H1 (cell line): ENCODE measurements around the gene NBPF1. TPM values are rescaled to one million over a fixed set of nuclear protein-coding genes. Genes with fewer than 3 reads are reported as not detected.
A peak's percentile ranks its signal among the peaks of the same experiment; 100 is the strongest.

ENCODE experiments used
- BCL11A ChIP-seq, 2 experiments: IDR thresholded peaks; one replicate each; pipeline ENCODE4 v1.6.1; 2011; ENCODE audit warnings: low read depth in 2 of 2, low read length in 2 of 2, mild to moderate bottlenecking in 2 of 2
- CEBPB ChIP-seq: IDR thresholded peaks from 2 replicates; pipeline ENCODE4 v1.6.1; 2012; ENCODE audit warnings: low read depth, low read length
- EP300 ChIP-seq, 2 experiments: IDR thresholded peaks; 1 replicate in 1 of 2; 2 replicates in 1 of 2; pipeline ENCODE4 v1.6.1; 2011 to 2012; ENCODE audit warnings: low read depth in 2 of 2, low read length in 2 of 2, mild to moderate bottlenecking in 2 of 2, borderline replicate concordance in 1 of 2, inconsistent platforms in 1 of 2, moderate library complexity in 1 of 2
- POLR2A ChIP-seq, 2 experiments: IDR thresholded peaks; 1 replicate in 1 of 2; 2 replicates in 1 of 2; pipeline ENCODE4 v1.6.1; 2011; ENCODE audit warnings: low read depth in 2 of 2, low read length in 2 of 2, mild to moderate bottlenecking in 2 of 2; ENCODE audit errors: control extremely low read depth in 1 of 2
- SIN3A ChIP-seq, 2 experiments: IDR thresholded peaks in 1 of 2; conservative IDR thresholded peaks in 1 of 2; 2 replicates each; pipeline ENCODE4 v1.6.1; 2011 to 2012; ENCODE audit warnings: low read length in 2 of 2, improper control_type of control experiment in 1 of 2, low read depth in 1 of 2, mild to moderate bottlenecking in 1 of 2
- SP1 ChIP-seq: IDR thresholded peaks from 2 replicates; pipeline ENCODE4 v1.6.1; 2011; ENCODE audit warnings: low read depth, low read length
- TEAD4 ChIP-seq: IDR thresholded peaks from 2 replicates; pipeline ENCODE4 v1.6.1; 2012; ENCODE audit warnings: low read depth, low read length, inconsistent platforms, mixed read lengths
- ZNF274 ChIP-seq: IDR thresholded peaks from 2 replicates; pipeline ENCODE4 v1.7.0; 2012; ENCODE audit warnings: low read length, borderline replicate concordance; ENCODE audit errors: extremely low read depth
- polyA plus RNA-seq, 7 experiments: library from polyadenylated mRNA; depleted of rRNA in 3 of 7; stranded (reverse) in 5 of 7; unstranded in 2 of 7; fragments of >200 nt in 5 of 7; fragments of 200-250 nt in 2 of 7; gene quantifications; 1 replicate in 5 of 7; 2 replicates in 1 of 7; 4 replicates in 1 of 7; pipeline versions ENCODE4 v1.2.1 to v1.2.3, GENCODE V29; 2011 to 2013; ENCODE audit warnings: missing spikeins in 2 of 7, mixed read lengths in 2 of 7
- total RNA-seq: library from RNA; stranded (reverse); fragmentation: NEBNext Ultra II Directional; extraction: Animal tissue kit (Norgen Biotek cat#: 25700); gene quantifications from 2 replicates; pipeline ENCODE4 v1.2.1, GENCODE V29; 2021
- TF ChIP-seq, protein P1 (sequence below): fragments of 300-600 bp; sonication (generic); IDR thresholded peaks from 2 replicates; pipeline ENCODE4 v1.7.1; 2012; ENCODE audit warnings: low read length, moderate library complexity, mild to moderate bottlenecking, inconsistent platforms; ENCODE audit not compliant: insufficient replicate concordance

NBPF1 gene
- total and polyA plus RNA-seq, 2 of the 8 experiments (the other 6 are each of a cell fraction or from before 2014, with no cell fraction given): 9.6 to 19.3 TPM

DNA sequence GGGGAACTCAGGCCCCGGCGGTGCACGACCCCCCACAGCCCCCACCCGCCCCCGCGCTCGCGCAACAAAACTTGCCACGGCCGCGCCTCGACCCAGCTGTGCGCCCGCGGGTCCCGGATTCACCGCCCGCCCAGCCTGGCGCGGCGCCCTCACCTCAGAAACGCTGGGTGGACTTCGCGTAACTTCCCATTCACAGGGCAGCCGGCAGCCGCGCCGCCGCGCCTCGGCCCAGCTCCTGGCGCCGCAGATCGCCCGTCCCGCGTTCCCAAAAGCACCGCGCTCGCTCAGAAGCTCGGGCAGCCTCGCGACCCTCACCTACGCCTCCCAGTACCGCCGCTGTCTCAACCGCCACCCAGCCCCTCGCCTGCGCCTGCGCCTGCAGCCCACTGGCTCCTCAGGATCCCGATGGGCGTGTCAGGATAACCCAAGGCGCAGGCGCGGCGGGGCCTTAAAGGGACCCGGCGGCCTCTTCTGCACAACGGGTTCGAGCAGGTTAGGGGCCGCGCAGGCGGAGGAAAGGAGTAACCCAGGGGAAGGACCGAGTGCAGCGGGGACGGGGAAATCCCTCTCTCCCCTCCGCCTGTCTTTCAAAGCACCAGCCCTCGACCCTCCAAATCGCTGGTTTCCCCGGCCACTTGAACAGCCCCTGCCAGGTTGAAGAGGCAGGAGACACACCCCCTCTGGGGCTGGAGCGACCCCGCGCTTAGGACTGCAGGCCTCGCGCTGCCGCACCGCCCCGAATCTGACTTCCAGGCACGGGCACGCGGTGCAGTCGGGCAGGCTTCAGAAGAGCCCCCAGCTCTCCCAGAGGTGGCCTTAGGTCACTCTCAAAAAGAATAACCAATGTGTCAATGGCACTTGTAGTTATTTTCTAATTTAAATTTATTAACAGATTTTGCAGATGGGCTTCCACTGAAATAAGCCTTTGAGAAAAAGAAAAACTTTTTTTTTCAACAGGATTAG lies at the start of gene NBPF1 (continued):
- peak; percentile 81 to 94; a peak in 3 of 4 replicates for TF ChIP-seq SIN3A (conservative IDR thresholded peaks at IDR 0.05 in 1 of 2, IDR thresholded peaks at IDR 0.05 in 1 of 2; ENCODE audit: low read depth in 1 of 2, low read length in 2 of 2)
- peak; percentile 37; the same call in 1 of the 2 replicates for TF ChIP-seq SP1
- TF ChIP-seq EP300 (IDR thresholded peaks at IDR 0.05; ENCODE audit: borderline replicate concordance in 1 of 2, low read depth in 2 of 2, low read length in 2 of 2): peak in 1 of 2 experiments; percentile 64; a peak in 2 of 3 replicates
- TF ChIP-seq, protein P1, sequence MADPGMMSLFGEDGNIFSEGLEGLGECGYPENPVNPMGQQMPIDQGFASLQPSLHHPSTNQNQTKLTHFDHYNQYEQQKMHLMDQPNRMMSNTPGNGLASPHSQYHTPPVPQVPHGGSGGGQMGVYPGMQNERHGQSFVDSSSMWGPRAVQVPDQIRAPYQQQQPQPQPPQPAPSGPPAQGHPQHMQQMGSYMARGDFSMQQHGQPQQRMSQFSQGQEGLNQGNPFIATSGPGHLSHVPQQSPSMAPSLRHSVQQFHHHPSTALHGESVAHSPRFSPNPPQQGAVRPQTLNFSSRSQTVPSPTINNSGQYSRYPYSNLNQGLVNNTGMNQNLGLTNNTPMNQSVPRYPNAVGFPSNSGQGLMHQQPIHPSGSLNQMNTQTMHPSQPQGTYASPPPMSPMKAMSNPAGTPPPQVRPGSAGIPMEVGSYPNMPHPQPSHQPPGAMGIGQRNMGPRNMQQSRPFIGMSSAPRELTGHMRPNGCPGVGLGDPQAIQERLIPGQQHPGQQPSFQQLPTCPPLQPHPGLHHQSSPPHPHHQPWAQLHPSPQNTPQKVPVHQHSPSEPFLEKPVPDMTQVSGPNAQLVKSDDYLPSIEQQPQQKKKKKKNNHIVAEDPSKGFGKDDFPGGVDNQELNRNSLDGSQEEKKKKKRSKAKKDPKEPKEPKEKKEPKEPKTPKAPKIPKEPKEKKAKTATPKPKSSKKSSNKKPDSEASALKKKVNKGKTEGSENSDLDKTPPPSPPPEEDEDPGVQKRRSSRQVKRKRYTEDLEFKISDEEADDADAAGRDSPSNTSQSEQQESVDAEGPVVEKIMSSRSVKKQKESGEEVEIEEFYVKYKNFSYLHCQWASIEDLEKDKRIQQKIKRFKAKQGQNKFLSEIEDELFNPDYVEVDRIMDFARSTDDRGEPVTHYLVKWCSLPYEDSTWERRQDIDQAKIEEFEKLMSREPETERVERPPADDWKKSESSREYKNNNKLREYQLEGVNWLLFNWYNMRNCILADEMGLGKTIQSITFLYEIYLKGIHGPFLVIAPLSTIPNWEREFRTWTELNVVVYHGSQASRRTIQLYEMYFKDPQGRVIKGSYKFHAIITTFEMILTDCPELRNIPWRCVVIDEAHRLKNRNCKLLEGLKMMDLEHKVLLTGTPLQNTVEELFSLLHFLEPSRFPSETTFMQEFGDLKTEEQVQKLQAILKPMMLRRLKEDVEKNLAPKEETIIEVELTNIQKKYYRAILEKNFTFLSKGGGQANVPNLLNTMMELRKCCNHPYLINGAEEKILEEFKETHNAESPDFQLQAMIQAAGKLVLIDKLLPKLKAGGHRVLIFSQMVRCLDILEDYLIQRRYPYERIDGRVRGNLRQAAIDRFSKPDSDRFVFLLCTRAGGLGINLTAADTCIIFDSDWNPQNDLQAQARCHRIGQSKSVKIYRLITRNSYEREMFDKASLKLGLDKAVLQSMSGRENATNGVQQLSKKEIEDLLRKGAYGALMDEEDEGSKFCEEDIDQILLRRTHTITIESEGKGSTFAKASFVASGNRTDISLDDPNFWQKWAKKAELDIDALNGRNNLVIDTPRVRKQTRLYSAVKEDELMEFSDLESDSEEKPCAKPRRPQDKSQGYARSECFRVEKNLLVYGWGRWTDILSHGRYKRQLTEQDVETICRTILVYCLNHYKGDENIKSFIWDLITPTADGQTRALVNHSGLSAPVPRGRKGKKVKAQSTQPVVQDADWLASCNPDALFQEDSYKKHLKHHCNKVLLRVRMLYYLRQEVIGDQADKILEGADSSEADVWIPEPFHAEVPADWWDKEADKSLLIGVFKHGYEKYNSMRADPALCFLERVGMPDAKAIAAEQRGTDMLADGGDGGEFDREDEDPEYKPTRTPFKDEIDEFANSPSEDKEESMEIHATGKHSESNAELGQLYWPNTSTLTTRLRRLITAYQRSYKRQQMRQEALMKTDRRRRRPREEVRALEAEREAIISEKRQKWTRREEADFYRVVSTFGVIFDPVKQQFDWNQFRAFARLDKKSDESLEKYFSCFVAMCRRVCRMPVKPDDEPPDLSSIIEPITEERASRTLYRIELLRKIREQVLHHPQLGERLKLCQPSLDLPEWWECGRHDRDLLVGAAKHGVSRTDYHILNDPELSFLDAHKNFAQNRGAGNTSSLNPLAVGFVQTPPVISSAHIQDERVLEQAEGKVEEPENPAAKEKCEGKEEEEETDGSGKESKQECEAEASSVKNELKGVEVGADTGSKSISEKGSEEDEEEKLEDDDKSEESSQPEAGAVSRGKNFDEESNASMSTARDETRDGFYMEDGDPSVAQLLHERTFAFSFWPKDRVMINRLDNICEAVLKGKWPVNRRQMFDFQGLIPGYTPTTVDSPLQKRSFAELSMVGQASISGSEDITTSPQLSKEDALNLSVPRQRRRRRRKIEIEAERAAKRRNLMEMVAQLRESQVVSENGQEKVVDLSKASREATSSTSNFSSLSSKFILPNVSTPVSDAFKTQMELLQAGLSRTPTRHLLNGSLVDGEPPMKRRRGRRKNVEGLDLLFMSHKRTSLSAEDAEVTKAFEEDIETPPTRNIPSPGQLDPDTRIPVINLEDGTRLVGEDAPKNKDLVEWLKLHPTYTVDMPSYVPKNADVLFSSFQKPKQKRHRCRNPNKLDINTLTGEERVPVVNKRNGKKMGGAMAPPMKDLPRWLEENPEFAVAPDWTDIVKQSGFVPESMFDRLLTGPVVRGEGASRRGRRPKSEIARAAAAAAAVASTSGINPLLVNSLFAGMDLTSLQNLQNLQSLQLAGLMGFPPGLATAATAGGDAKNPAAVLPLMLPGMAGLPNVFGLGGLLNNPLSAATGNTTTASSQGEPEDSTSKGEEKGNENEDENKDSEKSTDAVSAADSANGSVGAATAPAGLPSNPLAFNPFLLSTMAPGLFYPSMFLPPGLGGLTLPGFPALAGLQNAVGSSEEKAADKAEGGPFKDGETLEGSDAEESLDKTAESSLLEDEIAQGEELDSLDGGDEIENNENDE: no peak
- TF ChIP-seq POLR2A (IDR thresholded peaks at IDR 0.05; ENCODE audit: control extremely low read depth in 1 of 2, low read depth in 2 of 2, low read length in 2 of 2): peak in 1 of 2 experiments; percentile 77; a peak in 2 of 3 replicates
- TF ChIP-seq CEBPB: 0 out of 2 replicates have a peak, but pooled peaks have one; percentile 46
- peak; percentile 60; the same call in 1 of the 2 replicates for TF ChIP-seq TEAD4
- peak in 1 of 2 experiments; percentile 50 for TF ChIP-seq BCL11A (IDR thresholded peaks at IDR 0.05; ENCODE audit: low read depth in 2 of 2, low read length in 2 of 2)
- TF ChIP-seq ZNF274: no peak
